Activated CD8-positive, alpha-beta memory T cell treated with anti-CD3 and anti-CD28 coated beads for 1 hour (primary cell): ENCODE data around the gene GPR78.

ENCODE experiments used
- DNase-seq, 2 donors: peaks; one replicate each; pipeline ENCODE4 v3.0.0-alpha.2; 2020; ENCODE audit warnings: low read depth in 1 of 2; ENCODE audit errors: extremely low read depth in 1 of 2

The GPR78 gene

DNA sequence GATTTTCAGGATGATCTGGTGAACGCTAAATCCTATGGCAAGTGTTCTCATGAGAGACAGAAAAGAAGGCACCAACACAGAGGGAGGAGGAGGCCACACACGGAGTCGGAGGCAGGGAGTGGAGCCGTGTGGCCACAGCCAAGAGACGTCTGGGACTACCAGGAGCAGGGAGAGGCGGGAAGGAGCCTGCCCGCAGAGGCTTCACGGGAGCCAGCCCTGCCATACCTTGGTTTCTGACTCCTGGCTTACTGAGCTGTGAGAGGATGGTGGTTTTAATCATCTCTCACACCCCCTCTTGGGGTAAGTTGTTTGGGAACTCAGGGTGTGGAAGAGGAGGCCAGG lies 33.5 kb upstream of the GPR78 start:
- no peak for DNase-seq

DNA sequence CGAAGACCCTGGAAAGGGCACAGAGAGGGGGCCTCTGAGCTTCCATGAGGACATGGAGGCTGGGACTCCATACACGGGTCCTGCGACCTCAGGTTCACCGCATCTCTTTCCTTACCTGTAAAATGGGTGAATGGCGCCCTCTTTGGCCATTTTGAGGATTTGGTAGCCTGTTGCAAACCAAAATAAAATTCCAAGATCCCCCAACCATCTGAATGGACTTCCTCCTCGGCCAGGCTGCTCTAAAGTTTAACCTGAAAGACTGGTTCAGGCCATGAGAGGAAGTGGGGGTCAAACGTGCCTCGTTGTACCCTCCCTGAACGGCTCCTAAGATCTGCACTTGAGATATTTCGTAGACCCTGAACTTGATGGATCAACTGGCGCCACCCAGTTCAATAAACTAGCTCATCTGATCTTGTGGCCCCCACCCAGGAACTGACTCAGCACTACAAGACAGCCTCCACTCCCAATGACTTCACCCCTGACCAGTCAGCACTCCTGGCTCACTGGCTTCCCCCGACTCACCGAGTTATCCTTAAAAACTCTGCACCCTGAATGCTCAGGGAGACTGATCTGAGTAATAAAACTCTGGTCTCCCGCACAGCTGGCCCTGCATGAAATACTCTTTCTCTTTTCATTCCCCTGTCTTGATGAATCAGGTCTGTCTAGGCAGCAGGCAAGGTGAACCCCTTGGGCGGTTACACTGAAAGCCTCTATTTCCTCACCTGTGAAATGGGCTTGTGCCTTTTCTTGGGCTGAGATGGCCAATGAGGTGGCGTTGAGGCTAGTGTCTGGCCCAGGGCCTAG lies 32.9 kb upstream of the GPR78 start:
- no peak for DNase-seq

- DNase-seq = no peak
These were observed 32.1 kb upstream of the GPR78 start for GRCh38 chr4:8547912-8548730.

DNA sequence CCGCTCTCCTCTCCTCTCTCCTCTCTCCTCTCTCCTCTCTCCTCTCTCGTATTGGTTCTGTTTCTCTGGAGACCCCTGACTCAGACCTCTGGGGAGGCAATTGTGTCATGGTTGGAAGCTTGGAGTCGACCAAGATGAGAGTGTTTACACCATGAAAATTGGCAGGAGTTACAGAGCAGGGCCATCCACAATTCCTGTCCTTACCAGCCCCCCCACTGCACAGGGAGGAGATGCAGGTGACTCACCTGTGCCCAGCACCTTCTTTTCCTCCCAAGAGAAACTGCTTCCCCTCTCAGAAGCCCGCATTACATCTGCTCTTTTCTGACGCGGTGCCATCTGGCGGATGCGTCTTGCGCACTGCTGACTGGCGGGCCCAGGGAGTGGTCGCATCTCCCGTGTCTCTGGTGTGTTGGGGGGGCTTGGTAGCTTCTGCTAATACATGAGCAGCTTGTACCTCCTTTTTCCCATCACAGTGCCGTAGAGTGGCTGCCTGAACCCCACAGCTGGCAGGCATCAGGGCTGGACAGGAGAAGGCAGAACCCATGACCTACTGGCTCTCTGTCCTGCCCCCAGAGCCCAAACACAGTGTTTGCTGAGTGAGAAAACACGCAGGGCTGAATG lies 31.4 kb upstream of the GPR78 start:
- DNase-seq = no peak

DNA sequence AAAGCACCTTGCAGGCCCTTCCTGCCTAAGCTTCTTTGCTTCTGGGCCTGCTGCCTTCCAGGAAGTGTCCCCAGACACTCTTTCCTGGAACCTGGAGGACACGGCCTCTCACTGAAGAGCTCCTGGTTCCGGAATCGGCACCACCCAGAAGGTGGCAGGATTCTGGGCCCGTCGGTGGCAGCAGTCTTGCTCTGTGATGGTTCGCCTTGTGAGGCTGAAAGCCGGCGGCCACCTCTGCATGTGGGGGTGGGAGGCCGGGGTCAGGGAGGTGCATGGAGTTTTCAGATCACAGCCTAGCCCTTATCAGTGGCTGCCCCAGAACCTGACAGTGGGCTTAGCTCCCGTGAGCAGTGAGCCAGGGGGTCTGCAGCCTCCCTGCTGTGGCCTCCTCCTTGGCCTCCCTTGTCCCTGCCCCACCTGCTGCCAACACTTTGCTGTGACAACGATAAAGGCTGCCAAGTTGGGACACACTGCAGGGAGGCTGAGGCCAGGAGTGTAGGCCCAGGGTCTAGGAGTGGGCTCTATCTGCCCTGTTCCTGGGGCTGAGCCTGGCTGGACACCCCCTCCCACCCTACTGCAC lies 30.8 kb upstream of the GPR78 start:
- DNase-seq = no peak

DNA sequence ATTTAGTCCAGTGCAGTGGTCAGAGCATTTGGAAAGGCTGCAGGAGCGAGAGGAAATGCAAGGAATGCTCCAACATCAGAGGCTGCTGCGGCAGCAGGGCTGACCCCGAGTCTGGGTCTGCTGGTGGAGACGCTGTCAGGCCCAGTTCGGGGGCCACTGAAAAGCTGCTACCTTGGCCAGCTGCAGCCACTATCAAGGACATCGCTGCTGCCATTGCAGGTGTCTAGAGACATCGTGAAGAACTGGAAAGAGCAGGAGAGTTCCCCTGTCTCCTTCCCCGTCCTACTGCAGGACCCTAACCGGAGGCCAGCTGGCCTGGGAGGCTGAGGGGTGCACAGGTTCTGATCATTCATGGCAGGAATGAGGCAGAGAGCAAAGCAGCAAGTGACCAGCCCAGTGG lies 29.5 kb upstream of the GPR78 start:
- no peak for DNase-seq

DNA sequence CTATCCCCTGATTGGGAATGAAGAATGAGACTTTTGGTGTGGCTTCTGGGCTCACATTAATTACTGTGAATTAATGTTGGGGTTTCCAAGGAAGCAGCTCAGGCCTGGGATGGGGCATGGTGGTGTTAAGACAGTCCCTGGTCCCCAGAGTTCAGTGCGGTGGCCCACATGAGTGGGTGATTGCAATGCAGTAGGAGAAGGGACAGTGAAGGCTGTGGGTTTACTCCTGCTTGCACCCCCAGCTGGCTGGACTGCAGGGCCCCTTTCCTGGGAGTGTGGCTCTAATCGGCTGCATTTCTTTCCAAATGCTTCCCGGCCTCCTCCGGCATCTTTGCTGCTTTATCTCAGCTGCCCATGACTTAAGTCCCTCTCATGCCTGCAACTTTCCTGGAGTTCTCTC lies 28.2 kb upstream of the GPR78 start:
- DNase-seq = no peak

- no peak for DNase-seq
These were observed 27.5 kb upstream of the GPR78 start for GRCh38 chr4:8552581-8553205.

- no peak for DNase-seq
These were observed 27.0 kb upstream of the GPR78 start for GRCh38 chr4:8553216-8553615.

DNA sequence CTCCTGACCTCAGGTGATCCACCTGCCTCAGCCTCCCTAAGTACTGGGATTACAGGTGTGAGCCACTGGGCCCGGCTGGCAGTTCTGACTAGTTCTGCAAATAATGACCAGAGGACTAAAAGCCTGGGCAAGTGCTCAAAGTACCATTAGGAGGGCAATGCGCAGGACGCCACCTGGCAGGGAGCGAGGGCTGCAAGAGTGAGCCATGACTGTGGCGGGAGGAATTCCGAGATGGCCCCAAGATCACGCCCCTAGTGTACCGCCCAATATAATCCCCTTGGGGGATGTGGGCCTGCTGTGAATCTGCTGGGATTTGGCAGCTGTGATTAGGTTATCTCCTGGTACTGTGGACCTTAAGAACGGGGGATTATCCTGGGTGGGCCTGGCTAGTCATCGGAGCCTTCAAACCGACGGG lies 26.2 kb upstream of the GPR78 start:
- DNase-seq = no peak

- no peak for DNase-seq
These were observed 25.6 kb upstream of the GPR78 start for GRCh38 chr4:8554555-8555100.

DNA sequence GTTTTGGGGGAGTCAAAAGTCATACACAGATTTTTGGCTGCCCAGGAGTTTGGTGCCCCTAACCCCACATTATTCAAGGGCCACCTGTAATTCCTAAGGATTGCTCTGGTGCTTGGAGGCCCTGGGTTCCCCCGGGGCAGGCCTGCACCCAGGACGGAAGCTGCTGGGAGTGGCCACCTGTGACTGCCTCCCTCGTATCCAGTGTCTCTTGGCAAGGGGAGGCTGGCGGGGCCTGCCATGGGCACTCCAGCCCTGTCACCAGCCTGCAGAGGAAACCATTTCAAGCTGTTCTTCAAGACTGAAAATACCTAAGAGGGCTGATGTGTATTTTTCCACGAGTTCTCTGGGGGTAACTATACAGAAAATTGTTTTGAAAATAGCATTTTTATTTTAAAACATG lies 24.5 kb upstream of the GPR78 start:
- no peak for DNase-seq

- DNase-seq = no peak
These were observed 23.6 kb upstream of the GPR78 start for GRCh38 chr4:8556341-8557150.

- no peak for DNase-seq
These were observed 22.8 kb upstream of the GPR78 start for GRCh38 chr4:8557151-8558076.

- DNase-seq = no peak
These were observed 21.9 kb upstream of the GPR78 start for GRCh38 chr4:8558080-8558960.

- DNase-seq = no peak
These were observed 21.2 kb upstream of the GPR78 start for GRCh38 chr4:8559011-8559410.

DNA sequence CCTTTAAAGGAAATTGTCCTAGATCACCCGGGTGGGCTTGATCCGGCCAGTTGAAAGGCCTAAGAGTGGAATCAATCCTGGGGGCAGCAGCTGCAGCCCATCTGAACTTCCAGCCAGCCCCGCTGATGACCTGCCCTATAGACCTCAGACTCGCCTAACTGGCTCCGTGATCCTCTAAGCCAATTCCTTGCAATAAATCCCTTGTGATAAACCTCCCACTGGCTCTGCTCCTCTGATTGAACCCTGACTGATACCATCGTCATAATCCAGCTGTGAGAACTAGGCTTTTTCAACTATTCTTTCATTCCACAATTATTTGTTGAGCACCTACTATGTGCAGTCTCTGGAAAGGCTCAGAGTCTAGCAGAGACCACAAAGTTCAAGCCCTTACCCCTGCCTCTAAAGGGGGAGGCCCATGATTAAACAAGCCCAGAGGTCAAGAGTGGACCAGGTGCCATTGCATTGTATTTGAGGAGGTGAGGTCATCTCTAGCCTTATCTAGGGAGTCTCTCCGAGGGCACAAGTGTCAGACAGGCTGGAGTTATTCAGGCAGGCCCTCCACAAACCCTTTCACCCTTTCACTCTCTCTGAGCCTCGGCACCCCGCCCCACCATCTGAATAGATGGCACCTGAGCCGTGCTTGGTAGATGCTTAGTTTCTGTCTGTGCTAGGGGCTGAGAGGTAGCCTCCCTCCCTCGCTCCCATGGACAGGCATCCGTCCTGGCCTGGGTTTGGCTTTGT lies 20.5 kb upstream of the GPR78 start:
- DNase-seq = no peak
